Left lung (tissue), 10 donors: ENCODE data around the gene NCOA7. TPM values are rescaled to one million over a fixed set of nuclear protein-coding genes. Genes with fewer than 3 reads are reported as not detected.

Experiments used
- ATAC-seq: fragments of 200-7000 bp; cut with Tn5 transposase; one replicate; pipeline ENCODE4 v1.9.1; 2020; ENCODE audit warnings: moderate library complexity
- DNase-seq, 4 donors: peaks; one replicate each; pipeline ENCODE4 v3.0.0-alpha.2; 2013 to 2020
- H3K27ac ChIP-seq, 2 donors: fragments of 200-600 bp; sonication (generic) in 1 of 2; one replicate each; pipeline versions ENCODE4 v1.5.0 to v1.8.0; 2020 to 2021
- H3K27me3 ChIP-seq, 2 donors: fragments of 200-600 bp; sonication (generic) in 1 of 2; one replicate each; pipeline versions ENCODE4 v1.5.0 to v1.8.0; 2020 to 2021
- H3K36me3 ChIP-seq, 2 donors: fragments of 200-600 bp; sonication (generic) in 1 of 2; one replicate each; pipeline versions ENCODE4 v1.5.0 to v1.8.0; 2020 to 2021
- H3K4me1 ChIP-seq, 2 donors: fragments of 200-600 bp; one replicate each; pipeline ENCODE4 v1.8.0; 2021
- H3K4me3 ChIP-seq, 2 donors: fragments of 200-600 bp; sonication (generic) in 1 of 2; one replicate each; pipeline versions ENCODE4 v1.5.0 to v1.8.0; 2020 to 2021; ENCODE audit warnings: mild to moderate bottlenecking in 1 of 2
- H3K9me3 ChIP-seq, 2 donors: fragments of 200-600 bp; sonication (generic) in 1 of 2; one replicate each; pipeline versions ENCODE4 v1.5.0 to v1.8.0; 2020 to 2021
- intact Hi-C, 2 donors: fragments of 100-400 bp; cut with DNase I; formaldehyde crosslinking; loops; one replicate each; pipeline versions ENCODE4 v1.11.2 to v1.14.2; 2022
- polyA plus RNA-seq, 6 donors: library from polyadenylated mRNA; unstranded; fragments of 120-200 nt; gene quantifications; one replicate each; pipeline ENCODE4 v1.2.1, GENCODE V29; 2013; ENCODE audit not compliant: insufficient read length in 6 of 6
- total RNA-seq, 2 donors: library from RNA; stranded (reverse); fragmentation: NEBNext Ultra II Directional; extraction: Animal tissue kit (Norgen Biotek cat#: 25700); gene quantifications; one replicate each; pipeline ENCODE4 v1.2.1, GENCODE V29; 2021
- TF ChIP-seq, protein P1 (sequence below), 2 donors: fragments of 200-600 bp; sonication (generic) in 1 of 2; IDR thresholded peaks; one replicate each; pipeline versions ENCODE4 v1.5.0 to v1.8.0; 2021; ENCODE audit warnings: antibody characterized with exemption in 2 of 2
- donor health status: DM: no; HTN: yes; CAD: no.
- donor health status: DM: no; HTN: no; CAD: no.

The NCOA7 gene
- total and polyA plus RNA-seq, 8 donors: 16.1 to 94.3 (median 18.3) TPM

DNA sequence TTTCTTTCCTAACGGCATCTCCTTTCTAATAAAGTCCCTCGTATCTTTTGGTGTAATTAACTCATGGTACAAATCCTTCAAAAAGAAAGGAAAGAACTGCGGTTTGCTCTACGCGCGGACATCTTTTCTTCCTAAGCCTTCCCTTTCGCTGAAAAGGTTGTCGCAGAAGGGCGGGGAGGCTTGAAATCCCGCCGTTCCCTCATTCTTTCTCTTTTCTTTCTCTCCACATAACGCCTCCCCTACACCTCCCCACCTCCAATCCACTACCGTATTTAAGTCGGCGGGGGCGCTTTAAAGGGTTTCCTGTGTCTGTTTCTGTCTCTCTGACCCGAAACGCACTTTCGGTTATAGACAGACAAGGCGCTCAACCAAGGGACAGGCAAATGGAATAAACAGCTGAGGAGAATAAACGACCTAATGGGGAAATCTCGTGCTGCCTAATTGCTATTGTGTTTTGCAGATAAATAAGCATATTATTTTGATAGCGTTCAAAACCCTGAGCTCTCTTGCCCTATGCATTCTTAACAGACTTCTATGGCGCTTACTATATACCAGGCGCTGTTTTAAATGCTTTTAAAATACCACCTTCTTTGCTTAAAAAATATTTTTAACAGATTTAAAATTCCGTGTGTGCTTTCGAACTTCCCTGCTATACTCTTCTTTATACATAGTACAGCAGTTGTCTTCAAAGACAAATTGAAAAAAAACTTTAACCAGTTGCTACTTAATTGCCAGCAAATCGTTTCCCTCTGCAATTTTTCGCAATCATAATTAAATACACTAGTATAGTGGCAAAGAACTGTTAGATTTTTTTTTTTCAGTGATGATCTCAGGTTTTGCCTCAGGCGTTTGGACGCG lies 43.8 kb upstream of the NCOA7 start:
- peak in 3 of 4 donors; percentile 46 to 60 (median 52) for DNase-seq
- peaks cover 8 to 48% of the 10 kb centered on the region in 2 donors for H3K4me1 ChIP-seq
- H3K36me3 ChIP-seq: no peaks in the 10 kb centered on the region
- peak overlapping the region; percentile 65 to 72 for H3K4me3 ChIP-seq
- TF ChIP-seq, protein P1, sequence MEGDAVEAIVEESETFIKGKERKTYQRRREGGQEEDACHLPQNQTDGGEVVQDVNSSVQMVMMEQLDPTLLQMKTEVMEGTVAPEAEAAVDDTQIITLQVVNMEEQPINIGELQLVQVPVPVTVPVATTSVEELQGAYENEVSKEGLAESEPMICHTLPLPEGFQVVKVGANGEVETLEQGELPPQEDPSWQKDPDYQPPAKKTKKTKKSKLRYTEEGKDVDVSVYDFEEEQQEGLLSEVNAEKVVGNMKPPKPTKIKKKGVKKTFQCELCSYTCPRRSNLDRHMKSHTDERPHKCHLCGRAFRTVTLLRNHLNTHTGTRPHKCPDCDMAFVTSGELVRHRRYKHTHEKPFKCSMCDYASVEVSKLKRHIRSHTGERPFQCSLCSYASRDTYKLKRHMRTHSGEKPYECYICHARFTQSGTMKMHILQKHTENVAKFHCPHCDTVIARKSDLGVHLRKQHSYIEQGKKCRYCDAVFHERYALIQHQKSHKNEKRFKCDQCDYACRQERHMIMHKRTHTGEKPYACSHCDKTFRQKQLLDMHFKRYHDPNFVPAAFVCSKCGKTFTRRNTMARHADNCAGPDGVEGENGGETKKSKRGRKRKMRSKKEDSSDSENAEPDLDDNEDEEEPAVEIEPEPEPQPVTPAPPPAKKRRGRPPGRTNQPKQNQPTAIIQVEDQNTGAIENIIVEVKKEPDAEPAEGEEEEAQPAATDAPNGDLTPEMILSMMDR (IDR thresholded peaks at IDR 0.05): no peak
- peak; percentile 5 for ATAC-seq
- H3K9me3 ChIP-seq: no peaks in the 10 kb centered on the region
- H3K27me3 ChIP-seq: peaks cover 57 to 100% of the 10 kb centered on the region in 2 donors
- intact Hi-C loops: no loop called here
- H3K27ac ChIP-seq: peak overlapping the region; percentile 42 to 77

DNA sequence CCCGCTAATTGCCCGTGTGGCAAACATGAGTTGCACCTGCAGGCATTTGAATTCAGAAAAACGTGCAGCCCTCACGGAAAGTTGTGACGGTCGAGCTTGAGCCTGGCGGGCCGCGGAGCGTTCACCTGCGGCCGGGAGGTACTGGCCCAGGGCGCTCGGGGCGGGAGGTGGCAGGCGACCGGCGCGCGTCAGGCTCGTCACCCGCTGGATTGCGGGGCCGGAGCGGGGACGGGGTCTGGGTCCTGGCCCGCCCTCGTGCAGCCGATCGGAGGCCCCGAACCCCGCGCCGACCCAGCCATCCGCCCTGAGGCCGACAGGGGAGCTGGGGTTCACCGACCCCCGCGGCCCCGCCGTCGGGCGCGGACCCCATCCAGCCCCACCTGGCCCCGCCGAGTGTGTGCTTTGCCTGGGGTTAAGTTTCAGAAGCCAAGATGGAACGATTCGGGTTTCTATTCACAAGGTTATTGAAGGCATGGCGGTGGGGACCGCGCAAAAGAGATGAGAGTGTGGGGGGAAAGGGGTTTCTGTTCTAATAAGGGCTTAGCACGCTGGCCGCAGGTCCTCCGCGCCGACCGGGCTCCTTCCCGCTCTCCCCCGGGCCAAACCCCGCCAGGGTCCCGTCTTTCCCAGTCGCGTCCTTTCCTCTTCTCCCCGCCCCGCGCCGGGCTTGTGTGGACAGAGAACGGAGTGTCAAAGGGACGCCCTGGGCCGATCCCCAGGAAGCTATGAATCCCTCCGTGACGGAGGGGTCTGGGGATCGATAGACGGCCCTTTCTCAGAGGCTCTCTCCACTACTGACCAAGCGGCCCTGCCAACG lies 43.0 kb upstream of the NCOA7 start:
- H3K4me3 ChIP-seq: peak overlapping the region; percentile 65 to 72
- TF ChIP-seq, protein P1 (IDR thresholded peaks at IDR 0.05): no peak
- peaks cover 8 to 48% of the 10 kb centered on the region in 2 donors for H3K4me1 ChIP-seq
- H3K9me3 ChIP-seq: no peaks in the 10 kb centered on the region
- peak overlapping the region; percentile 42 to 77 for H3K27ac ChIP-seq
- peak in 2 of 4 donors; percentile 35 to 88 for DNase-seq
- peaks cover 61 to 100% of the 10 kb centered on the region in 2 donors for H3K27me3 ChIP-seq
- intact Hi-C loops: no loop called here
- ATAC-seq: peak; percentile 21
- no peaks in the 10 kb centered on the region for H3K36me3 ChIP-seq

DNA sequence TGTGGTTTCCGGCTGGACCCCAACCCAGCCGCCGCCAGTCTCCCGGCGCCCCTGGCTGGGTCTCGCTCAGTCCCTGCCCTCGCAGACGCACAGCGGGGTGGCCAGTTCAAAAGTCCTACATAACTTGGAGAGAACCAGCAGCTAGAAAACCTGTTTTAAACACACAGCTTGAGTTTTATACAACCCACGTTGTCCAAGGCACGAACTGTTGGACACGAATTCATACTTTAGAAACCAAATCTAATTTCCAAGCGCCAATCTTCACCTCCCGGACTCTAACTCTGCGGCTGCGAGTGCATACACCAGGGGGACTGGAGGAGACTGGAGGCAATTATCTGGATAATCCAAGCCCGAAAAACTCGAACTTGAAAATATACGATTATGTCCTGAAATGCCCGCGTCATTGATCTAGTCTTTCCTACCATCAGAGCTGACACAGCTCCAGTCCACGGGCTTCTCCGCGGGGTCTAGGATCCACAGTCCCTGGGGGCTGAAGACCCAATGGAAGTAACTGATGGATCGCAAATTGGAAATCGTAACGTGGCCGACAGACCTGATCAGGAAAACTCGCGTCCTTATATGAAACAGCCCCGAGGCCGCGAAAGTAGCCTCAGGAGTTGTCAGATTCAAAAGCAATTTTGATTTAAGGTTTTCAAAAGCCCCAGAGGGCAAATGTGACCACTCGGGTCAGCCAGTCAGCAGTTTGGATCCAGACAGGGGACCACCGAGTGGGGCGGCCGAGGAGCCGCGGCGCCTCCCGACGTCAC lies 42.2 kb upstream of the NCOA7 start:
- H3K36me3 ChIP-seq: no peaks in the 10 kb centered on the region
- intact Hi-C loops: no loop called here
- H3K4me3 ChIP-seq: peak overlapping the region; percentile 65 to 72
- TF ChIP-seq, protein P1 (IDR thresholded peaks at IDR 0.05): no peak
- H3K9me3 ChIP-seq: no peaks in the 10 kb centered on the region
- H3K27me3 ChIP-seq: peaks cover 57 to 100% of the 10 kb centered on the region in 2 donors
- ATAC-seq (peak; percentile 3), DNase-seq (peak in 1 of 4 donors; percentile 26)
- peak overlapping the region; percentile 42 to 77 for H3K27ac ChIP-seq
- H3K4me1 ChIP-seq: peaks cover 8 to 51% of the 10 kb centered on the region in 2 donors

- H3K36me3 ChIP-seq: no peaks in the 10 kb centered on the region
- DNase-seq: peak; percentile 79 to 99 (median 92)
- peak within 1 kb of the TSS; percentile 65 to 72 for H3K4me3 ChIP-seq
- H3K27me3 ChIP-seq: peaks cover 56 to 100% of the 10 kb centered on the region in 2 donors
- peak within 1 kb of the TSS; percentile 58 to 77 for H3K27ac ChIP-seq
- intact Hi-C loops: no loop called here
- TF ChIP-seq, protein P1 (IDR thresholded peaks at IDR 0.05): peak in 1 of 2 donors; percentile 44
- H3K9me3 ChIP-seq: no peaks in the 10 kb centered on the region
- peaks cover 8 to 51% of the 10 kb centered on the region in 2 donors for H3K4me1 ChIP-seq
- ATAC-seq: peak; percentile 98
Measured at GRCh38 chr6:125749173-125749864, 41.4 kb upstream of the NCOA7 start, which contains the start of gene HEY2. TSS of gene HEY2 (plus strand) at chr6:125749632. CDS start at chr6:125749777, 145 bp downstream.
